ENCODE data around the gene STEEP1.

DNA sequence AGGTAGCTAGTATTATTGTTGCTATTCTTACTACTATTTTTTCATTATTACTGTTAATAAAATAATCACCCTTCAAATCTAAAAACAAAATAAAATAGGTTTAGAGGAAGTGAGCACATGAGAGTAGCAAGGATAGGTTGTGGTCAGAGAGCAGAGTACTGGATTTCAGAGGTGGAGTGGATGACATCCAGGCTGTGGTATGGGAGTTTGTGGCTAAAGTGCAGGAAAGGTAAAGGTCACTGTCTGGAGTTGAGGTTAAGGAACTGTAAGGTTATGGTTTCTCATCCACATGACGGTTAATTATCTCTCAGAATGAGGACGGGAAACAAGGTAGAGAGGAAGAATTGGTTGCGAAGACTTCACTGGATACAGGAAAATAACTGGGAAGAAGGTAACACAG, 27.7 kb downstream of the STEEP1 start:
- TF ChIP-seq POLR2A (IDR thresholded peaks at IDR 0.05) = no peak
- TF ChIP-seq, protein P1, sequence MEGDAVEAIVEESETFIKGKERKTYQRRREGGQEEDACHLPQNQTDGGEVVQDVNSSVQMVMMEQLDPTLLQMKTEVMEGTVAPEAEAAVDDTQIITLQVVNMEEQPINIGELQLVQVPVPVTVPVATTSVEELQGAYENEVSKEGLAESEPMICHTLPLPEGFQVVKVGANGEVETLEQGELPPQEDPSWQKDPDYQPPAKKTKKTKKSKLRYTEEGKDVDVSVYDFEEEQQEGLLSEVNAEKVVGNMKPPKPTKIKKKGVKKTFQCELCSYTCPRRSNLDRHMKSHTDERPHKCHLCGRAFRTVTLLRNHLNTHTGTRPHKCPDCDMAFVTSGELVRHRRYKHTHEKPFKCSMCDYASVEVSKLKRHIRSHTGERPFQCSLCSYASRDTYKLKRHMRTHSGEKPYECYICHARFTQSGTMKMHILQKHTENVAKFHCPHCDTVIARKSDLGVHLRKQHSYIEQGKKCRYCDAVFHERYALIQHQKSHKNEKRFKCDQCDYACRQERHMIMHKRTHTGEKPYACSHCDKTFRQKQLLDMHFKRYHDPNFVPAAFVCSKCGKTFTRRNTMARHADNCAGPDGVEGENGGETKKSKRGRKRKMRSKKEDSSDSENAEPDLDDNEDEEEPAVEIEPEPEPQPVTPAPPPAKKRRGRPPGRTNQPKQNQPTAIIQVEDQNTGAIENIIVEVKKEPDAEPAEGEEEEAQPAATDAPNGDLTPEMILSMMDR (IDR thresholded peaks at IDR 0.05) = no peak
